HL-60 (cell line): ENCODE measurements around the gene ANGEL2.

ENCODE experiments used
- DNase-seq, 2 experiments: peaks; one replicate each; pipeline ENCODE4 v3.0.0-alpha.2; 2010 to 2020; ENCODE audit warnings: low read depth in 1 of 2, low spot score in 1 of 2
- H3K27ac ChIP-seq: fragments of 250-450 bp; sonication (Bioruptor Pico); replicated peaks from 2 replicates; pipeline ENCODE4 v1.5.1; 2020; ENCODE audit warnings: mild to moderate bottlenecking, moderate library complexity
- H3K27me3 ChIP-seq: fragments of 250-450 bp; sonication (Bioruptor Pico); 2 replicates; pipeline ENCODE4 v1.5.1; 2021; ENCODE audit warnings: mild to moderate bottlenecking, moderate library complexity; ENCODE audit not compliant: insufficient read depth, poor library complexity, severe bottlenecking
- H3K4me3 ChIP-seq: replicated peaks from 2 replicates; pipeline ENCODE4 v1.5.1; 2011; ENCODE audit warnings: mild to moderate bottlenecking, control low read depth, low read length; ENCODE audit not compliant: insufficient read depth
- CTCF ChIP-seq: IDR thresholded peaks from one replicate; pipeline ENCODE4 v1.5.1; 2011; ENCODE audit warnings: low read length, control low read depth, inconsistent platforms; ENCODE audit not compliant: insufficient read depth
- GABPA ChIP-seq: IDR thresholded peaks from 2 replicates; pipeline ENCODE4 v1.6.1; 2012; ENCODE audit warnings: low read depth
- POLR2AphosphoS5 ChIP-seq: IDR thresholded peaks from 2 replicates; pipeline ENCODE4 v1.6.1; 2012; ENCODE audit warnings: low read depth
- REST ChIP-seq: IDR thresholded peaks from 2 replicates; pipeline ENCODE4 v1.6.1; 2012; ENCODE audit warnings: low read depth; ENCODE audit not compliant: insufficient replicate concordance
- SPI1 ChIP-seq: IDR thresholded peaks from 2 replicates; pipeline ENCODE4 v1.6.1; 2012; ENCODE audit warnings: low read depth, mild to moderate bottlenecking, borderline replicate concordance

ANGEL2 gene

GRCh38 chr1:212962509-212962908, 53.2 kb downstream of the ANGEL2 start:
- Histone ChIP-seq H3K27me3 (peaks cover 4% of the 10 kb centered on the region), H3K4me3 (no peak overlapping the region), H3K27ac (no peak overlapping the region)
- no peak for TF ChIP-seq SPI1
- TF ChIP-seq POLR2AphosphoS5: no peak
- no peak for TF ChIP-seq REST
- TF ChIP-seq GABPA: no peak
- no peak for TF ChIP-seq CTCF
- no peak for DNase-seq

- Histone ChIP-seq H3K4me3 (no peak overlapping the region), H3K27ac (no peak overlapping the region), H3K27me3 (peaks cover 10% of the 10 kb centered on the region)
- no peak for DNase-seq
- no peak for TF ChIP-seq REST
- no peak for TF ChIP-seq GABPA
- TF ChIP-seq CTCF: no peak
- no peak for TF ChIP-seq POLR2AphosphoS5
- no peak for TF ChIP-seq SPI1
Measured at GRCh38 chr1:212960932-212961331, 54.7 kb downstream of the ANGEL2 start.

GRCh38 chr1:212959266-212960220, 56.1 kb downstream of the ANGEL2 start:
- Histone ChIP-seq H3K27me3 (peaks cover 15% of the 10 kb centered on the region), H3K27ac (no peak overlapping the region), H3K4me3 (no peak overlapping the region)
- TF ChIP-seq REST: no peak
- TF ChIP-seq SPI1: no peak
- no peak for DNase-seq
